ENCODE data around the gene ZNF581.

ZNF581 gene

GRCh38 chr19:55668603-55669348 is 25.3 kb downstream of the ZNF581 start:
- peaks cover 97% of the 10 kb centered on the region for H3K36me3 ChIP-seq
- H3K4me3 ChIP-seq = no peak overlapping the region
- no peak overlapping the region for H3K4me2 ChIP-seq
- no peak overlapping the region for H3K9ac ChIP-seq
- no peaks in the 10 kb centered on the region for H3K9me3 ChIP-seq
- peaks cover 31% of the 10 kb centered on the region for H3K4me1 ChIP-seq
- H3K27ac ChIP-seq = no peak overlapping the region
- no peaks in the 10 kb centered on the region for H3K27me3 ChIP-seq
- TF ChIP-seq Cebpa-rat (IDR thresholded peaks at IDR 0.05) = no peak
- peaks cover 100% of the 10 kb centered on the region for H4K20me1 ChIP-seq

DNA sequence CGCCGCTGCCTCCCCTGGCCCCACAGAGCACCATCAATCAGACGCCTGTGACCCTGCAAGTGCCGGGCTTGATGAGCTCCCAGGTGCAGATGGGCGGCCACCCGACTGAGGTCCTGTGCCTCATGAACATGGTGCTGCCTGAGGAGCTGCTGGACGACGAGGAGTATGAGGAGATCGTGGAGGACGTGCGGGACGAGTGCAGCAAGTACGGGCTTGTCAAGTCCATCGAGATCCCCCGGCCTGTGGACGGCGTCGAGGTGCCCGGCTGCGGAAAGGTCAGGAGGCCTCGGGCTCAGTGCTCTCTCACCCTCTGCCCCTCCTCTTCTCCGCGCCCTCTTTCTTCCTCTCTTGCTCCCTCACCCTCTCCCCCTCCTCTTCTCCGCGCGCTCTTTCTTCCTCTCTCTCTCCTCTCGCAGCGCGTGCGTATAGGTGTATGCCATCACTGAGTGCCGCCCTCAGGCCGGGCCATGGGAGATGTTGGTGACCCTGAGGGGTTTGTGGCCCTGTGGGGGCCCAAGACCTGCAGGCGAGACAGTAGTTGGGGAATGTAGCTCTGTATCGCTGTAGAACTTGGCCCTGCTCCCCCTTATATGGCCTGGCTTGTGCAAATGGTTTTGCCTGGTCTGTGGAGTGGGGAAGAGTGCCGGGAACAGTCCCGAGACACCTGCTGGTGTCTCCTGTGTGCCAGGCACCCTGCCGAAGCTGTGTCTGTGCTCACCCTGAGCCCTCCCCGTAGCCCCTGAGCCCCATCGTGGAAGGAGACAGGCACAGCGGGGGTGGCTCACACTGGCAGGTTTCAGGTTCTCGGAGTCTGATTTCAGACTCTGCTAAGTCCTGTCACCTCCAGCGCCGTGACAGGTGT is 26.2 kb downstream of the ZNF581 start:
- Histone ChIP-seq H3K9ac (no peak overlapping the region), H3K27ac (no peak overlapping the region), H3K4me2 (no peak overlapping the region), H3K36me3 (peaks cover 88% of the 10 kb centered on the region), H3K4me3 (no peak overlapping the region), H3K9me3 (no peaks in the 10 kb centered on the region), H3K4me1 (peaks cover 36% of the 10 kb centered on the region), H4K20me1 (peaks cover 98% of the 10 kb centered on the region), H3K27me3 (no peaks in the 10 kb centered on the region)
- no peak for TF ChIP-seq Cebpa-rat (IDR thresholded peaks at IDR 0.05)

DNA sequence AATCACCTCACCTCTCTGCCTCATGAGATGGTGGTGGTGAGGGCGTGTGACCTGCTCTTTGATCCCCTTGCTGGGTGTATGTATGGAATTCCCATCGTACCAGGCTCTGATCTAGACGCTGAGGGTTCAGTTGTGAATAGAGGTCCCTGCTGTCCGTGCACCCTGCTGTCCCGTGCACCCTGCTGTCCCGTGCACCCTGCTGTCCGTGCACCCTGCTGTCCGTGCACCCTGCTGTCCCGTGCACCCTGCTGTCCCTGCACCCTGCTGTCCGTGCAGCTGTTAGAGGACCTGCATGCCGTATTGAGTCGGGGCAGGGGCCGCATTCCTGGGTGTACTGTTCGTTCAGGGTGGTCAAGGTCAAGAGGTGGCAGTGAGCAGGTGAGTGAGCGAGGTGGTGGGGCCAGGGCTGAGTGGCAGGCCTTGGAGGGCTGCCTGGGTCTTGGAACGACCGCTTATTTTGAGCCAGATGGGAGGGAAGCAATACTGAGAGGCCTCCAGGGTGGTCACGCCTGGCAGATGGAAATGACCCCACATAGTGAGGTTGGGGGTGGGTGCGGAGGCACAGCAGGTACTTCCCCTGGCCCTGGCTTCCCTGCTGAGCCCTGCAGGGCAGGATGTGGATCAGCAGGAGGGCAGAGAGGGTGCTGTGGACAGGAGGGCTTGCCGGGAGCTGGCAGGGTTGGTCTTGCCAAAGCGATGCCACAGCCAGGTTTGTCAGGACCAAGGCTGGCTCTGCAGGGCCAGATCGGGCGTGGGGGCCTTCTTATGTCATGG is 27.0 kb downstream of the ZNF581 start:
- peaks cover 80% of the 10 kb centered on the region for H3K36me3 ChIP-seq
- H3K4me2 ChIP-seq = no peak overlapping the region; the same call in 1 of the 2 replicates
- TF ChIP-seq Cebpa-rat (IDR thresholded peaks at IDR 0.05) = no peak
- peaks cover 37% of the 10 kb centered on the region for H3K4me1 ChIP-seq
- H4K20me1 ChIP-seq = peaks cover 94% of the 10 kb centered on the region
- no peak overlapping the region for H3K9ac ChIP-seq
- H3K4me3 ChIP-seq = no peak overlapping the region
- no peak overlapping the region for H3K27ac ChIP-seq
- no peaks in the 10 kb centered on the region for H3K9me3 ChIP-seq
- H3K27me3 ChIP-seq = no peaks in the 10 kb centered on the region

DNA sequence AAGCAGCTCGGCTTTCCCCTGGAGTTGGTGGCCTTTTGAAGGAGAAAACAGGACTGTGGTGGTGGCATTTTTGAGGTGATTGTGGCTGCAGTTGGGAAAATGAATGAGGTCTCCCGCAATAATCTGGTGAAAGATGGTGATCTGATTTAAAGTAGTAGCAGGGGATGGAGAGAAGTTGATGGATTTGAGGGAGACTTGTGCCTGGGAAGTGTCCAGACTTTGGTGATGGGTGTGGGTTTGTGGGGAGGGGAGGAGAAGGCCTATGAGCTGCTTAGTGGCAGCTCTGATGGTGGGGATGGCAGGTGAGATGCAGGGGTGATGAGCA is 27.6 kb downstream of the ZNF581 start:
- TF ChIP-seq Cebpa-rat (IDR thresholded peaks at IDR 0.05) = no peak
- Histone ChIP-seq H3K36me3 (peaks cover 75% of the 10 kb centered on the region), H3K9me3 (no peaks in the 10 kb centered on the region), H3K4me2 (peak overlapping the region; percentile 3; the same call in 1 of the 2 replicates), H3K27ac (no peak overlapping the region), H3K27me3 (no peaks in the 10 kb centered on the region), H3K9ac (no peak overlapping the region), H4K20me1 (peaks cover 94% of the 10 kb centered on the region), H3K4me1 (peaks cover 41% of the 10 kb centered on the region), H3K4me3 (no peak overlapping the region)

- Histone ChIP-seq H3K9ac (no peak overlapping the region), H3K36me3 (peaks cover 61% of the 10 kb centered on the region), H3K27ac (no peak overlapping the region), H3K4me3 (no peak overlapping the region), H3K4me1 (peaks cover 55% of the 10 kb centered on the region), H3K27me3 (no peaks in the 10 kb centered on the region), H4K20me1 (peaks cover 94% of the 10 kb centered on the region), H3K4me2 (peak overlapping the region; percentile 43), H3K9me3 (no peaks in the 10 kb centered on the region)
- no peak for TF ChIP-seq Cebpa-rat (IDR thresholded peaks at IDR 0.05)
Measured at GRCh38 chr19:55672418-55672817, 29.0 kb downstream of the ZNF581 start.

- no peak overlapping the region for H3K9ac ChIP-seq
- peaks cover 52% of the 10 kb centered on the region for H3K36me3 ChIP-seq
- H3K4me1 ChIP-seq = peaks cover 65% of the 10 kb centered on the region
Measured at GRCh38 chr19:55673465-55673864, 30.0 kb downstream of the ZNF581 start.

DNA sequence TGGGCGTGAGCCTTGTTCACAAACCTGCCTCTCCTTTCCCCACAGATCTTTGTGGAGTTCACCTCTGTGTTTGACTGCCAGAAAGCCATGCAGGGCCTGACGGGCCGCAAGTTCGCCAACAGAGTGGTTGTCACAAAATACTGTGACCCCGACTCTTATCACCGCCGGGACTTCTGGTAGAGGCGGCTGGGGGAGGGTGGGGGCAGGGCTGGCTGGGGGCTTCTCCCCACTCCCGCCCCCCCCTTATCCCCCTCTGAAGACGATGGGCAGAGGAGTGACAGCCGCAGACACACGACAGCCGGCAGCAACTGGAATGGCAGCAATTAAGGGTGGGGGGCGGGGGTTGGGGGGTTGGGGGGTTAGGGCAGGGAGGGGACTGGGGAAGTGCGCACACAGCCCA is 30.4 kb downstream of the ZNF581 start:
- Histone ChIP-seq H3K4me1 (peaks cover 70% of the 10 kb centered on the region), H3K27ac (no peak overlapping the region), H3K27me3 (no peaks in the 10 kb centered on the region), H3K9me3 (no peaks in the 10 kb centered on the region), H3K4me3 (no peak overlapping the region), H4K20me1 (peaks cover 94% of the 10 kb centered on the region), H3K36me3 (peaks cover 52% of the 10 kb centered on the region), H3K4me2 (peak overlapping the region; percentile 17; the same call in 1 of the 2 replicates), H3K9ac (no peak overlapping the region)
- TF ChIP-seq Cebpa-rat (IDR thresholded peaks at IDR 0.05) = no peak

More at GRCh38 chr19:55673465-55673864, 30.0 kb downstream of the ZNF581 start:
- H3K9me3 ChIP-seq = no peaks in the 10 kb centered on the region
- peaks cover 94% of the 10 kb centered on the region for H4K20me1 ChIP-seq
- H3K27me3 ChIP-seq = no peaks in the 10 kb centered on the region
- no peak for TF ChIP-seq Cebpa-rat (IDR thresholded peaks at IDR 0.05)
- no peak overlapping the region for H3K4me3 ChIP-seq
- no peak overlapping the region for H3K27ac ChIP-seq
- H3K4me2 ChIP-seq = peak overlapping the region; percentile 17; the same call in 1 of the 2 replicates

DNA sequence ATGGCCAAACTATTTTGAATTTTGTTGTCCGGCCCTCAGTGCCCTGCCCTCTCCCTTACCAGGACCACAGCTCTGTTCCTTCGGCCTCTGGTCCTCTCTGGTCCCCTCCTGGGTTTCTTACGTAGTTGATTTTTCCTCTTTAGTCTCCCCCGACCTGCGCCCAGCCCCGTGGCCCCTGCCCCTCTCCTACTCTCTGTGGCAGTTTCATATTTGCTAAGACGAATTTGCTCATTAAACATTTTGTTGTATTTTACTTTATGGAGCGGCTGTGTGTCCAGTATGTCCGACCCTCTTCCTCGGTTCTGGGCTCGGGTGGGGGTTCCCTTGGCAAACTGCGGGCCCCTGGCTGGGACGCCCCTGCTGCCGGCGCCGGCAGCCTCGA is 31.0 kb downstream of the ZNF581 start:
- H3K4me3 ChIP-seq = peak overlapping the region; percentile 98
- H3K27me3 ChIP-seq = no peaks in the 10 kb centered on the region
- TF ChIP-seq Cebpa-rat (IDR thresholded peaks at IDR 0.05) = no peak
- H3K4me1 ChIP-seq = peaks cover 75% of the 10 kb centered on the region
- H4K20me1 ChIP-seq = peaks cover 94% of the 10 kb centered on the region
- H3K36me3 ChIP-seq = peaks cover 52% of the 10 kb centered on the region
- peak overlapping the region; percentile 98 for H3K27ac ChIP-seq
- no peaks in the 10 kb centered on the region for H3K9me3 ChIP-seq
- H3K4me2 ChIP-seq = peak overlapping the region; percentile 98
- H3K9ac ChIP-seq = peak overlapping the region; percentile 99

DNA sequence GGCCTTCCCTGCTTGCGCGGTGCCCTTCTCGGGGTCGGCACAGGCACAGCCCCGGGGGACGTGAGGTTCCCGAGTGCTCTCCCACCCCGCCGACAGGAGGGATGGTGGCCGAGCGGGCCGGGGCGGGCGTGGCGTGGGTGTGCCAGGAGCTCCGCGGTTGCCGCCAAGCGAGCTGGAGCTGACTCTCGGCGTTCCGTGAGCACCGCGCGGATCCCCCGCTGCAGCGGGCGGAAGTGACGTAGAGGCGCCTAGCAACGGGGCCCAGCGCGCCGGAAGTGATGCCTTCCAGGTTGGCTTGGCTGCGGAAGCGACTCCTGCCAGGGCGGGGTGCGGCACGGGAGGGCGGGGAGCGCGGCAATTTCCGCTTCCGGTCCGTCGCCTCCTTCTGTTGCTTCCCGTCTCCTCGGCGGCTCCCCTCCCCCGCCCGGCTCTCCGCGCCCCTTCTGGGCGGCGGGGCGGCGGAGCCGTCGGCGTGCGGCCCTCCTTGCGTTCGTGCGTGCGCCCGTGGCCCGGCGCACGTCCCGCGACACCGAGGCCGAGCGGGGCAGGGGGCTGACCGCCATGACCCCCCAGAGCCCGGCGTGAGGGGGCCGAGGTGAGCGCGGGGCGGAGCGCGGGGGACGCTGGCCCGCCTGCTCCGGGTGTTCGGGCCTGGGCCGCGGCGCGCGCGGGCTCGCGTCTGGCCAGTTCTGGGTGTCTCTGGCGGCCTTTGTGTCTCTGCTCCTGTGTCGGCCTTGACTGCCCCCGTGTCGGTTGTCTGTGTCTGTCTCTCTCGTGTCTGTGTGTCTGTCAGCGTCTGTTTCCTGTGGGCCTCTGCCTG is 31.6 kb downstream of the ZNF581 start, which contains the start of gene EPN1:
Gene EPN1 (plus strand): TSS at position 386 of the 820 bp plus-strand sequence. CDS start 3,402 bp downstream, outside the sequence.
- no peak for TF ChIP-seq Cebpa-rat (IDR thresholded peaks at IDR 0.05)
- Histone ChIP-seq H3K36me3 (peaks cover 52% of the 10 kb centered on the region), H4K20me1 (peaks cover 94% of the 10 kb centered on the region), H3K27ac (peak within 1 kb of the TSS; percentile 98), H3K27me3 (no peaks in the 10 kb centered on the region), H3K4me1 (peaks cover 81% of the 10 kb centered on the region), H3K9ac (peak within 1 kb of the TSS; percentile 99), H3K4me3 (peak within 1 kb of the TSS; percentile 98), H3K4me2 (peak within 1 kb of the TSS; percentile 98), H3K9me3 (no peaks in the 10 kb centered on the region)

Measured in BLaER1 (cell line).